Fibroblast of skin of abdomen (primary cell): ENCODE data around the gene ASCC2.

ENCODE experiments used
- DNase-seq: peaks from one replicate; pipeline ENCODE4 v3.0.0-alpha.2; 2013

Gene ASCC2

DNA sequence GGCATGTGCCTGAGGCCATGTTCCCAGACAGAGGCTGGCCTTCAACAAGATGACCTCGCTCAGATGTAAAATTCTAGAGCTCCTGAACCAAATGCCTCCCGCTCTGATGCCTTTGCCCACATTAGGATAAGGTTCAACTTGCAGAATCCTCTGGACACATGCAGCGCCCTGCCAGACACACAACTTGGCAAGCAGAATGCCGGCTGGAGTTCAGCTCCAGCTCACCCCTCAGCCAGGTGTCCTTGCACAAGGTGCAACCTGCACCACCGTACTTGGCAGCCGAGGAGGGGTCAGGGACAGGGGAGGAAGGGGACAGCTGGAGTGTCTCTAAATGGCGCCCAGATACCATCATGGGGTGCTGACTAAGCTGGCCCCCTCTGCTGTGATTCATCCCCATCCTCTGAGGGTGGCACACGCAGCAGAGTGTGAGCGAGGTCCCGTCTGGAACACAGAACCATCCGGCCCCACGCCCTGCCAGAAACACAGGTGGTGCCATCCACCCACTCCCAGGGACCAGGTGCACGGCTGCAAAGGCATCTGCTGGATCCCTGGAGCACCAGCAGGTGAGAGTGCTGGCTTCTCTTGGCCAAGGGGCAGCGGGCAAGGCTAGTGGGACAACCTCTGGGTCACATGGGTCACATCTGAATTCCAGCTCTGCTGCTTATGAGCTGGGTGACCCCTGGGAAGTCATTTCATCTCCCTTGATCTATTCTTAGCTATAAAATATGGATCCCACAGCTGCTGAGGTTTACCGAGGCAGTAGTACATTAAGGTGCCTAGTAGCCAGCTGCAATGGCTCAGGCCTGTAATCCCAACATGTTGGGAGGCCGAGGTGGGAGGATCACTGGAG lies 84.0 kb downstream of the ASCC2 start:
- no peak for DNase-seq

DNA sequence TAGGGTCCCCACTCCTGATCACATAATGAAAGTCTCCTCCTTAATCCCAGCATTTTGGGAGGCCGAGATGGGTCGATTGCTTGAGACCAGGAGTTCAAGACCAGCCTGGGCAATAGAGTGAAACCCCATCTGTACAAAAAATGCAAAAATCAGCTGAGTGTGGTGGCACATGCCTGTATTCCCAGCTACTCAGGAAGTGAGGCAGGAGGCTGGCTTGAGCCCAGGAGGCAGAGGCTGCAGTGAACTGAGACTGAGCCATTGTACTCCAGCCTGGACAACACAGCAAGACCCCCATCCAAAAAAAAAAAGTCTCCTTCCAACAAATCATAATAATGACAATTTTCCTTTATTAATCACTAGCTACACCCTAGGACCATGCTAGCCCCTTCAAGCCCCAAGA lies 86.4 kb downstream of the ASCC2 start:
- DNase-seq, result no peak

DNA sequence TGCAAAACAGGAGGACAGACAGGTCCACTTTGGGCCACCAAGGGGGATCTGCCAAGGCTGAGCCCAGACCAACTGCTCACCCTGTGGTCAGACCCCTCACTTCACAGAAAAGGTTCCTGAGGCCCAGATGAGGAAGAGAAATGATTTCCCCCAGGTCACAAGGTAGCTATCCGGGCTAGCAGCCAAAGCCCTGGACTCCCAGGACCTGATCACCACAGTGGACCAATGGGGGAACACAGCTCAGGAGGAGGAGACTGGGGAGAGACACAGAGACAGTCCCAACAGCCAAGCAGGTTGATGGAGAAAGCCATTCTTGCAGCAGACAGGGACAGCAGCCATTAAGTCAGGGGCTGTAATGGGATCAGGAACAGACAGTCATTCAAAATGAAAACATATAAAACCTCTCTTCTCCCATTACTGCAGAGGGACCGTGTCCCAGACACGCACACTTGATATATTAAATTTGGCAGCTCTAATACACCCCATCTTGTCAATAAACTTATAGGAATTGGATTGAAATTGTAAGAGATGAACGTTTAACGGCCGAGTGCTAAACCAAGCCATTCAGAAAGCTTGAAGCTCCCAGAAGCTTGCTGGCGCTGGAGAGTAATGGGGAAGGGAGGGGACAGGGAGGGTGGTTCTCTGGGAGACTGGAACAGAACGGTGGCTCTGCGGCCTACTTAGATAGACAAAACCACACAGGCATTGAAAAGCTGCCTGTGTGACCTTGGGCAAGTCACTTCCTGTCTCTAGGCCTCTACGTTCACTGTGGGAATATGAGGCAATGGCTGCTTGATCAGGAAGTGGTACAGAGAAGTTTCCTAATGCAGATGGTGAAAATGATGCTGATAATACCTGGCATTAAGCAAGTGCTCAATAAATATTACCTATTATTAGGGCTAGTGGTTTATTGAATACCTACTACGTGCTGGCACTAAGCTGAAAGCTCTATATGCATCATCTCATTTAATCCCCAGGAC lies 87.2 kb downstream of the ASCC2 start:
- DNase-seq, result peak; percentile 8

DNA sequence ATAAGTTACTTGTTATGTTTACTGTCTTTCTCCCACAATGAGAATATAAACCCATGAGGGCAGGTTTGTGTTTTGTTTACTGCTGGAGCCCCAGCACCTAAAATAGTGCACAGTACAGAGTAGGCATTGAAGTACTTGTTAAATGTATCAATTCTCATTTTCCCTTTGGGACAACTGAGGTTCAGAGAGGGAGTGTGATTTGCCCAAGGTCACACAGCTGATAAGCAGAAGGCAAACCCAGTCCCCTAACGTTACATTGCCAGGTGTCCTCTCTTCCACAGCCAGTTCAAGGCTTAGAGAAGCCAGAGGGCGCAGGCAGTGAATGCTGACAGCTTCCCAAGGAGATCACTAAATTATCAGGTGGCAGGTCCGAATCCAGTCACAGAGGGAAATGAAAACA lies 88.0 kb downstream of the ASCC2 start:
- DNase-seq, result no peak

DNA sequence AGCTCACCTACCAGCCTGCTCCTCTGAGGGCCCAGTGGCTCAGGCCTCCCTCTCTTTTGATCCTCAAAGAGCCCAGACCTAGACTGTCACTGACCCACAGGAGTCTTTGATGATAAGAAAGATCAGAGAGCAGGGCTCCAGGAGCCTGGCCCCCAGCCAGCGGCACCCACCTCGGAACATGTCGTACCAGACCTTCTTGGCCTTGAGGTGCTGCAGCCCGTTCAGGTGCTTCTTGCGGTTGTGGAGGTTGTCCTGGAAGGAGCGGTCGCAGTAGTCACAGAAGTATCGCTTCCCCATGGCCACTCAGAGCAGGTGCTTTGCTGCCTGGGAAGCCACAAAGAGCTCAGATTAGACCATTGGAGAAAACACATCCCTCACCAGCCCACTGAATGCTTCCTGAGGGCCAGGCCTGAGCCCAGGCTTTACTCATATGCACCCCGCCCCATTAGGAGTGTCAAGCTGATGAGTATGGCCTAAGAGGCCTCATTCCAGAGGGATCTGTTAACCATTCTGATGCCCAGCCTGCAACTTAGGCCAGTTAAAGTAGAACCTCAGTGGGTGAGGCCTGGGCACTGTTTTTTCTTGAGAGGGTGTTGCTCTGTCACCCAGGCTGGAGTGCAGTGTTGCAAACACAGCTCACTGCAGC lies 89.7 kb downstream of the ASCC2 start:
- DNase-seq, result no peak

GRCh38 chr22:29747832-29748231 lies 90.2 kb downstream of the ASCC2 start:
- DNase-seq, result no peak

DNA sequence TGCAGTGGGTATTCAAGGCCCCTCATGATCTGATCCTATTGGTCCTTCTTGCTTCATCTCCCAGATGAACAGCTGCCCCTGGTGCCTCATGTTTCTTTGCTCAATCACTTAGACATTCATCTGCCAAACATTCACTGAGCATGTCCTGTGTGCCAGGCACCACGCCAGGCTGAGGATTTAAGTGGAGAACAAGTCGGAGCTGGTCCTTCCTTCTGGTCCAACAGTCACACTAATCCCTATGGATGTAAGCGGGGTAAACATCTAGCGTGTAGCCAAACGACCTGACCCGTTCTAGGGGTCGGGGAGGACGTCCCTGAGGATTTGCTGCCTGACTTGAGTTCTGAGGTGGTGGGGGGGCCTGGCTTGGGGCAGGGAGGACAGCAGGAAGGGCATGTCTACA lies 93.2 kb downstream of the ASCC2 start:
- peak; percentile 58 for DNase-seq

DNA sequence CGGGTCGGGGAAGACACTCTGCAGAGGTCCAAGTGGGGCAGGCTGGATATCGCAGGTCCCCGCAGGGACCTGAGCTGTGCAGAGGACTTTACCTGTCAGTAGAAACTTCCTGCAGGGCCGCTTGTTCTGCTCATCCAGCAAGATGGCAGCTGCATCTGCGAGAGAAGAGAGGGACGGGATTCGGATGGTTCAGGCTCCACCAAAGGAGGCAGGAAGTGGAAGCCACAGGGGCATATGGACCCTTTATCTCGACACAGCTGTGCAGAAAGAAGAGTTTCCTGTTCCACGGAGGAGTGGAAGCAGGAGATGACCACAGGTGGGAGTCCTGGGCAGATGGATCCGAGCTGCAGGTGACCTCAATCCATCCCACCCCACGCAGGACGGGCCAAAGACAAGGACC lies 95.7 kb downstream of the ASCC2 start:
- no peak for DNase-seq

GRCh38 chr22:29741926-29742325 lies 96.1 kb downstream of the ASCC2 start:
- no peak for DNase-seq

DNA sequence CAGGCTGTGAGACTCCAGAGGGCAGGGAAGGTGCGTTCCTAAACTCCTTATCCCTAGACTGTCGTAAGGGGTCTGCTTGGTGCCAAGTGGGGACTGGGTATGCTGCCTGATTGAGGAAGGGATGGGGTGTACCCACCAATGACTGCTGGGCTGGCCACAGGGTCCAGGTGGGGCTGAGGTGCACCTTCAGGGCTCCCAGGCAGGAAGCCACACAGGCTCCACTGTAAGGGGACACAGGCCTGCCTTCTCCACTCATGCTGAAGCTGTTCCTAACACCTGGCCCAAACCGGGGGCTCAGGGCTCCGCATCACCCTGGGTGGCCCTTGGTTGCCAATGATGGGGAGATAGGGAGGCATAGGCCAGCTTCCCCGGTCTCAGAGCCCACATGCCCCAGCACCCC lies 97.9 kb downstream of the ASCC2 start:
- DNase-seq, result no peak

DNA sequence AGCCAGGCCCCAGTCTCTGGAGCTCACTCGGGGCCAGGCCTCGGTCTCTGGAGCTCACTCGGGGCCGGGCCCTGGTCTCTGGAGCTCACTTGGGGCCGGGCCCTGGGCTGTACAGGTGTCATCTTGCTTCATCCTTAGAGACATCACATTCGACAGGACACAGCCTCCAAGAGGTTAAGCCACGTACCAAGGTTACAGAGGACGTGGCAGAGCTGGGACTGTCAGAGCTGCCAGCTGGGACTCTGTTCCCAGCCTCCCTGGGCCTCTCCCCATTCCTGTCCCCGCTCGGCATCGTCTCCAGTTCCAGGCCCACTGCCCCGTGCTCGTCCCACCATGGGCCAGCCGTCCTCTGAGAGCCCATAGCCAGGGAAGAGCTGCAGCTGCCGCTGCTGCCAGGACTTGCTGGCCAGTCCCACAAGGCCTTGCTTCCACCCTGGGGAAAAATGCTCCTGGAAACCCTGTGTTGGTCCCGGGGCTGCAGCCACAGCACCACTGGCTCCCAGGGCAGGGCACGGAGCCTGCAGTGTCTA lies 98.7 kb downstream of the ASCC2 start:
- DNase-seq, result no peak
